Measurements from ENCODE around the gene UFSP1.

DNA sequence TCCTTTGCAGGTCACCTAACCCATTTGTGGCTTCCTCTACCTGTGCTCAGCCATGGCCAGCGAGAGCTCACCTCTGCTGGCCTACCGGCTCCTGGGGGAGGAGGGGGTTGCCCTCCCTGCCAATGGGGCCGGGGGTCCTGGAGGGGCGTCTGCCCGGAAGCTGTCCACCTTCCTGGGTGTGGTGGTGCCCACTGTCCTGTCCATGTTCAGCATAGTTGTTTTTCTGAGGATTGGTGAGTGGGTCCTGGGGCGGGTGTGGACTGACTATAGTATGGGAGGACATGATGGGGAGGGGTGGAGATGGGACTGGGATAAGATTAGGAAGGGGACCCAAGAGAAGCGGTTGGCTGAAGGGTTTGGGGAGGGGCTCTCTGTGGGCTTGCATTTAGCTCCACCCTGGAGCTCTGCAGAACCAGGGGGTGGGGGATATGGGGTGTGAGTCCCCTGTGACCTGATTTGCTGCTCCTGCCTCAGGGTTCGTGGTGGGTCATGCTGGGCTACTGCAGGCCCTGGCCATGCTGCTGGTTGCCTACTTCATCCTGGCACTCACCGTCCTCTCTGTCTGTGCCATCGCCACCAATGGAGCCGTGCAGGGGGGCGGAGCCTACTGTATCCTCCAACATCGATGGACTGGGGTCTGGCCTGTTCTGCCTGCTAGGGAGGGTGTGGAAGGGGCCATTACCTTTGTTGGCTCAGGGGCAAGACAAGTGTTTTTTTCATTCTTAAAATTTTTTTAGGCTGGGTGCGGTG lies 35.2 kb downstream of the UFSP1 start:
- TF ChIP-seq, protein P1, sequence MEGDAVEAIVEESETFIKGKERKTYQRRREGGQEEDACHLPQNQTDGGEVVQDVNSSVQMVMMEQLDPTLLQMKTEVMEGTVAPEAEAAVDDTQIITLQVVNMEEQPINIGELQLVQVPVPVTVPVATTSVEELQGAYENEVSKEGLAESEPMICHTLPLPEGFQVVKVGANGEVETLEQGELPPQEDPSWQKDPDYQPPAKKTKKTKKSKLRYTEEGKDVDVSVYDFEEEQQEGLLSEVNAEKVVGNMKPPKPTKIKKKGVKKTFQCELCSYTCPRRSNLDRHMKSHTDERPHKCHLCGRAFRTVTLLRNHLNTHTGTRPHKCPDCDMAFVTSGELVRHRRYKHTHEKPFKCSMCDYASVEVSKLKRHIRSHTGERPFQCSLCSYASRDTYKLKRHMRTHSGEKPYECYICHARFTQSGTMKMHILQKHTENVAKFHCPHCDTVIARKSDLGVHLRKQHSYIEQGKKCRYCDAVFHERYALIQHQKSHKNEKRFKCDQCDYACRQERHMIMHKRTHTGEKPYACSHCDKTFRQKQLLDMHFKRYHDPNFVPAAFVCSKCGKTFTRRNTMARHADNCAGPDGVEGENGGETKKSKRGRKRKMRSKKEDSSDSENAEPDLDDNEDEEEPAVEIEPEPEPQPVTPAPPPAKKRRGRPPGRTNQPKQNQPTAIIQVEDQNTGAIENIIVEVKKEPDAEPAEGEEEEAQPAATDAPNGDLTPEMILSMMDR (IDR thresholded peaks at IDR 0.05) = no peak
- TF ChIP-seq POLR2AphosphoS5 (IDR thresholded peaks at IDR 0.05; ENCODE audit: insufficient read depth in 1 of 2, low read depth in 1 of 2) (no peak), POLR2A (IDR thresholded peaks at IDR 0.05) (no peak)

All from vagina (tissue), 2 donors.